Activated CD4-positive, alpha-beta T cell treated with anti-CD3 and anti-CD28 coated beads for 36 hours (primary cell): Measurements from ENCODE around the gene HSPA1L. TPM values are rescaled to one million over a fixed set of nuclear protein-coding genes. Genes with fewer than 3 reads are reported as not detected.

Source experiments
- ATAC-seq: fragments of 200-7000 bp; cut with Tn5 transposase; one replicate; pipeline ENCODE4 v1.10.0; 2021; ENCODE audit warnings: mild to moderate bottlenecking, moderate library complexity
- CTCF ChIA-PET: fragments of 350-600 bp; sonication (Branson Sonifier 250); formaldehyde crosslinking; loops from one replicate; lab custom pipeline; 2021; ENCODE audit warnings: antibody characterized with exemption; lab: Charles Lee
- POLR2A ChIA-PET: fragments of 350-600 bp; sonication (Branson Sonifier 250); formaldehyde crosslinking; loops from one replicate; lab custom pipeline; 2021; ENCODE audit warnings: antibody characterized with exemption, inconsistent platforms; lab: Charles Lee
- DNase-seq: peaks from one replicate; pipeline ENCODE4 v3.0.0-alpha.2; 2020
- H3K27ac Mint-ChIP-seq: one replicate; pipeline ENCODE4 v1.8.0; 2021; ENCODE audit warnings: mixed read lengths
- H3K27me3 Mint-ChIP-seq: one replicate; pipeline ENCODE4 v1.8.0; 2021; ENCODE audit warnings: mixed read lengths
- H3K36me3 Mint-ChIP-seq: one replicate; pipeline ENCODE4 v1.8.0; 2021; ENCODE audit warnings: low read depth, mixed read lengths
- H3K4me1 Mint-ChIP-seq: one replicate; pipeline ENCODE4 v1.8.0; 2021; ENCODE audit warnings: mixed read lengths
- H3K4me3 Mint-ChIP-seq: one replicate; pipeline ENCODE4 v1.8.0; 2021; ENCODE audit warnings: mild to moderate bottlenecking, moderate library complexity, mixed read lengths
- H3K9me3 Mint-ChIP-seq: one replicate; pipeline ENCODE4 v1.8.0; 2021; ENCODE audit warnings: low read depth, mixed read lengths
- intact Hi-C, 2 experiments: fragments of 100-400 bp; cut with DNase I in 1 of 2; cut with micrococcal nuclease in 1 of 2; formaldehyde crosslinking; loops; one replicate each; pipeline versions ENCODE4 v1.14.2 to v1.15.1; 2022 to 2024; cut with DNase I, micrococcal nuclease
- total RNA-seq, 2 experiments: library from RNA; stranded (reverse); gene quantifications; one replicate each; pipeline ENCODE4 v1.2.3, GENCODE V29; 2021

Gene HSPA1L
- total RNA-seq, 2 experiments from 2014 or later, result 1.9 to 2.2 TPM

DNA sequence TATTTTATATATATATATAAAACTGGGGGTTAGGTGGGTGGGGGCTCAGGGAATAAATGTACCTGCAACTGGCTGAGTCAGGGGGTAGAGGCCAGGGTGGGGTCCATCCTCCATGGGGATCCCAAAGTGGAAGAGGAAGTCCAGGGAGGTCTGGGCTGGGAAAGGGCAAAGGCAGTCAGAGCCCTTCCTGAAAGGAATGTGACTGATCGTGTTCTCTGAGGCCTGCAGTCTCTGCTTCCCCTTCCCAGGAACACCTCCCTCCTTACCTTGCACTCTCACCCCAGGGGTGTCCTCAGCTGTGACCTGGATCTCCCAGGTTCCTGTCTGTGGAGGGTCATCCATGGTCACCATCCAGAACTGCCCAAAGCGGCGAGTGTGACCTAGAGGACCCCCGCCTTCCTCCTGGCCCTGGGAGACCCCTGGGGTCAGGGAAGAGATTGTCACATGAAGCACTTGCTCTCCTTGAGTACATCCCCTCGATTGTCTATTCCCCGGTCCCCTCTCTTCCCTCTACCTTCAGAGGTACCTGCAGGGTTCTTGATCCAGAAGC lies 47.9 kb downstream of the HSPA1L start:
- Mint-ChIP-seq H3K27ac (no peak overlapping the region), H3K4me3 (no peak overlapping the region), H3K27me3 (no peaks in the 10 kb centered on the region), H3K9me3 (no peaks in the 10 kb centered on the region), H3K4me1 (peaks cover 8% of the 10 kb centered on the region), H3K36me3 (peaks cover 16% of the 10 kb centered on the region)
- POLR2A ChIA-PET, result no interaction called here
- CTCF ChIA-PET, result no interaction called here
- intact Hi-C loops, result no loop called here
- DNase-seq (no peak), ATAC-seq (no peak)

DNA sequence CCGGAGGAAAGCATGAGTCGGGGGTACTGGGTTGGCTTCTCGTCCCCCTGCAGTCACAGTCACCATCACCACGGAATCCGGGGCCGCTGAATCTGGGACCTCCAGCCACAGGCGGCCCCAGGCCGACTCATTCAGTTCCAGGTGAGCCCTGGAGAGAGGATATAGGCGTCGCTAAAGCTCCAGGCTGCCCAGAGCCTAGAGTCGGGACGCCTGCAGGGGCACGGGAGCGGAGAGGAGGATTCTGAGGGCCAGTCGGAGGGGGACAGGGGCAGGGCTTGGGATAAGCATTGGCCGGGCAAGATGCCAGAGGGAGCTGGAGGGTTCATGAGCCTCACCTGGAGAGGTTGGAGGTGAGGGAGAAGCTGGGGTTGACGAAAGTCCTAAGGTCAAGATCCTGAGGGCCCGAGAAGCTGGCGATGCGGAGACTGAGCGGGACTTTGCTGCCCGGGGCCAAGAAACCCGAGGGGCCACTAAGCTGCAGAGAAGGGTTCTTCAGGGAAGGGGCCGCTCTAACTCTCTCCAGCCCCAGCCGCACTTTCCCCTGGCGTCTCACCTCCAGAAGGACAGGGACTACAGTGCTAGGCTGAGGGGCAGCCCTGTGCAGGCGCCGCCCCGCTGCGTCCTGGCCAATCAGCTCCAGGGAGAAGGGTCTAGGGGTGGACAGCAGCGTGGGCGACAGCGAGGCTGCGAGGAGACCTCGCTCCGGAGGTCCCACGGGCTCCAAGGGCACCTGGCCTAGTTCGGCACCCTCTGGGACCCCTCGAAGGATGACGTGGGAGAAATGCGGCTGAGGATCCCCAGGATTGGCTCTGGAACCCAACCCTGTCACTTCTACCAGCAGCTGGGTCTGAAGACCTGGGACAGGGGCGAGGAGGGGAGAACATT lies 48.9 kb downstream of the HSPA1L start:
- no peak for ATAC-seq
- ChIA-PET CTCF (interaction anchor here (0.6 kb wide), 1 partner anchor 25 kb away, joined by 3 read pairs; no protein-coding TSS in a partner anchor), POLR2A (interaction anchor here (0.6 to 0.9 kb wide), 2 partner anchors 142 to 359 kb away, joined by 3 read pairs; no protein-coding TSS in a partner anchor)
- Mint-ChIP-seq H3K27me3 (no peaks in the 10 kb centered on the region), H3K4me3 (no peak overlapping the region), H3K36me3 (peaks cover 17% of the 10 kb centered on the region), H3K4me1 (peaks cover under 1% of the 10 kb centered on the region), H3K9me3 (no peaks in the 10 kb centered on the region), H3K27ac (no peak overlapping the region)
- DNase-seq, result no peak
- intact Hi-C loops, result no loop called here

DNA sequence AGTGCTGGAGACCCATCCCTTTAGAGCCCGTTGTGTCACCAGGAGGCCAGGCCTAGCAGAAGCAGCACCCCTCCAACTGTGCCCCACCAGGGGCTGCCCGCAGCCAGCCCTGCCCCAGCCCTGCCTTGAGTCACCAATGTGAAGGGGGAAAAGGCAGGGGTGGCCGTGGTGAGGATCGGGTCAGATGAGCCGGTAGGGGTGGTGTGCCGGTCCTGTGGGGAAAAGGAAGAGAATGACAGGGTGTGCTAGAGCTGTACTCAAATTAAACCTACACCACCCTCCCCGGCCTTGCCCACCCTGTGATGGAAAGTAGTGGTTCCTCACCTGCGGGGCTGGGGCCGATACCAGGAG lies 49.5 kb downstream of the HSPA1L start:
- CTCF ChIA-PET, result no interaction called here

DNA sequence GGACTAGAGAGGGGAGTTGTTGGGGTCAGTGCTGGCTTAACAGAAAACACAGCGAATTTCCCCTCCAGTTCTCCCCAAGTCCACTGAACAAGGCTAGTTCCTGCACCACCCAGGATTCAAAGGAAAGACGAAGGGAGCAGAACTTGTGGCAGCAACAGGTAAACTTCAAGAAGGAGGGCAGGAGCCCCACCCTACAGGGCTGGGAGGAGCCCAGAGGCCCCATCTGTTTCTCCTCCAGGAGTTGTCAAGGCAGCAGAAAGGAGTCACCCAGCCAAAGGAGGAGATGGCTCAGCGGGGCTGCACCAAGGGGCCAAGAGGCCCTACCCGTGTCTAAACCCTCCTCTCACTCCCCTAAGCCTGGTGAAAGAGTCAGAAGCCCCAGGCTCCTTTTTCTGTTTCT lies 50.9 kb downstream of the HSPA1L start:
- ChIA-PET CTCF (no interaction called here), POLR2A (no interaction called here)
- H3K4me1 Mint-ChIP-seq, result no peaks in the 10 kb centered on the region
- peaks cover 36% of the 10 kb centered on the region for H3K36me3 Mint-ChIP-seq
- H3K27ac Mint-ChIP-seq, result no peak overlapping the region
- H3K9me3 Mint-ChIP-seq, result no peaks in the 10 kb centered on the region
- DNase-seq (no peak), ATAC-seq (peak; percentile 20)
- H3K27me3 Mint-ChIP-seq, result no peaks in the 10 kb centered on the region
- intact Hi-C loops, result no loop called here
- no peak overlapping the region for H3K4me3 Mint-ChIP-seq

More for the DNA sequence above, 49.5 kb downstream of the HSPA1L start:
- DNase-seq, result no peak
- H3K36me3 Mint-ChIP-seq, result peaks cover 22% of the 10 kb centered on the region
- no peaks in the 10 kb centered on the region for H3K4me1 Mint-ChIP-seq
- no peak overlapping the region for H3K27ac Mint-ChIP-seq
- no peaks in the 10 kb centered on the region for H3K27me3 Mint-ChIP-seq
- intact Hi-C loops, result no loop called here
- no peaks in the 10 kb centered on the region for H3K9me3 Mint-ChIP-seq
- no peak overlapping the region for H3K4me3 Mint-ChIP-seq
- POLR2A ChIA-PET, result interaction anchor here (0.6 to 0.9 kb wide), 2 partner anchors 141 to 359 kb away, joined by 3 read pairs; no protein-coding TSS in a partner anchor
- ATAC-seq, result no peak

DNA sequence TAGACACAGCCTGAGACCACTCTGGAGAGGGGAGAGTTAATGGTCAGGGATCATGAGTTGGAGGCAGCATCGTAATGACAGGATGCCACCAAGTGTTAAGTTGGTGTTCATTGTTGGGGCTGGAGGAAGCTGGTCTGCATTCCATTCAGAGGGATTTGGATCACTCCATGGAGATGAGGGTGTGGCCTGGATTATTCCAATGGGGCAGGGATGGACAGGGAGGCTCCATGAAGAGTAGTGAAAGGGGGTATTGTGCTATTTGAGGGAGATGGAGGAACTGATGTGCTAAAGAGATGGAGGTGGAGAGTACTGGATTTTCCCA lies 51.5 kb downstream of the HSPA1L start:
- DNase-seq (no peak), ATAC-seq (no peak)
- Mint-ChIP-seq H3K36me3 (peaks cover 42% of the 10 kb centered on the region), H3K27me3 (no peaks in the 10 kb centered on the region), H3K4me1 (no peaks in the 10 kb centered on the region), H3K27ac (no peak overlapping the region), H3K4me3 (no peak overlapping the region), H3K9me3 (no peaks in the 10 kb centered on the region)
- ChIA-PET CTCF (no interaction called here), POLR2A (no interaction called here)
- intact Hi-C loops, result no loop called here

DNA sequence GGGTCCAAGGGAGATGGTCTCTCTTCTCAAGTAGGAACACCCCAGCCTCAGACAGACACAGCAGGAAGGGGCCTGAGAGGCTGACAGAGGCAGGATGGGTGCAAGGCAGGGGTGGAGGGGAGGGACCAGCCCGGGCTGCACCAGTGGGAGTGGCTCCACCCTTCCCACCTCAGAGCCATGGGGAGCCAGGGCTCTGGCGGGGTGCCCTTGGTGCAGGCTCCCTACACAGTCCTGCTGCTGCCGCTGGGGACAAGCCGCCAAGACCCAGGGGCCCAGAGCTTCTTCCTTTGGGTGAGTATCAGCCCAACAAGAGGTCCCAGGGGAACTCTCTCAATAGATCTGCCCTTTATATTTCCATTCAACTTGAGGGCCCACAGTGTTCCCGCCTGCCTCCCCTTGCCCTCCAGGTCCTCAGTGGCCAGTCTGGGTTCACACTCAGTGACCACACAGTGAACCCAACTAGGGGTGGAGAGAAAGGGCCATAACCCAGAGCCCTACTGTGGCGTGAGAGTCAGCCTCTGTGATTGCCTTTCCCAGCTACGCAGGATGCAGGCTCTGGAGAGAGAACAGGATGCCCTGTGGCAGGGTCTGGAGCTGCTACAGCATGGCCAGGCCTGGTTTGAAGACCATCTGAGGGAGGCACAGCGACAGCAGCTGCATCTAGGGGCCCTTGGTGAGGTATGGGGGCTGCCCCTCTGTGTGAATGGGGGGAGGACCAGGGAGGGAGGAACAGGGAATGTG lies 52.0 kb downstream of the HSPA1L start:
- Mint-ChIP-seq H3K27me3 (no peaks in the 10 kb centered on the region), H3K9me3 (no peaks in the 10 kb centered on the region), H3K27ac (no peak overlapping the region), H3K4me1 (no peaks in the 10 kb centered on the region), H3K4me3 (no peak overlapping the region), H3K36me3 (peaks cover 47% of the 10 kb centered on the region)
- intact Hi-C loops, result no loop called here
- ATAC-seq (no peak), DNase-seq (no peak)
- ChIA-PET POLR2A (no interaction called here), CTCF (no interaction called here)

DNA sequence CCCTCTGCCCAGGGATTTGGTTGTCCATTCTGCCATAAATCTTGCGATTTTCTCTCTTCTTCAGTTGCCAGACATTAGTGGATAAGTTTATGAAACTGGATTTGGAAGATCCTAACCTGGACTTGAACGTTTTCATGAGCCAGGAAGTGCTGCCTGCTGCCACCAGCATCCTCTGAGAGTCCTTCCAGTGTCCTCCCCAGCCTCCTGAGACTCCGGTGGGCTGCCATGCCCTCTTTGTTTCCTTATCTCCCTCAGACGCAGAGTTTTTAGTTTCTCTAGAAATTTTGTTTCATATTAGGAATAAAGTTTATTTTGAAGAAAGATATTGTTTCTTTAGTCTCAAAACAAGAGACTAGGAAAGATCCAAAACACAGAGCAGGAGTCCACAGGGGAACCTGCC lies 52.7 kb downstream of the HSPA1L start, which contains the start of gene SAPCD1:
SAPCD1 (plus strand) TSS at position 301 of the 400 bp plus-strand sequence. CDS start 399 bp downstream, outside the sequence.
- peaks cover 52% of the 10 kb centered on the region for H3K36me3 Mint-ChIP-seq
- CTCF ChIA-PET, result no interaction called here

DNA sequence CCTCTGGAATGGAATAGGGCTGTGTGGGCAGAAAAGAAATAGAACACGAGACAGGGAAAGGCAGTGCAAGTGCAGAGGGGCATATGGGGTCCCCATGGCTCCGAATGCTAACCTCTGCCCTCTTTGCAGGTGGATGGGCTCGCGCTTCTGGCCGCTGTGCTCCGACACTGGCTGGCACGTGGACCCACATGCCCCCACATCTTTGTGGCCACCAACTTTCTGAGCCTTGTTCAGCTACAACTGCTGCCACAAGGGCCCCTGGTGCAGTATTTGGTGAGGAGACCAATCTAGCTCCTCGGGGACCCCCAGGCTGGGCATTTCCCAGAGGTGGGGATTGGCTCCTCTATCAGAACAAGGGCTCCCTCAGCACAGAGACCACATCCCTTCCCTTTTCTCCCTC lies 53.7 kb downstream of the HSPA1L start:
- no peak for ATAC-seq
- Mint-ChIP-seq H3K36me3 (peaks cover 54% of the 10 kb centered on the region), H3K4me3 (no peak overlapping the region), H3K9me3 (no peaks in the 10 kb centered on the region), H3K27ac (no peak overlapping the region), H3K27me3 (no peaks in the 10 kb centered on the region), H3K4me1 (no peaks in the 10 kb centered on the region)
- intact Hi-C loops, result no loop called here
- no peak for DNase-seq
- ChIA-PET POLR2A (no interaction called here), CTCF (no interaction called here)

More for the DNA sequence above, 52.7 kb downstream of the HSPA1L start, which contains the start of gene SAPCD1:
- H3K27me3 Mint-ChIP-seq, result no peaks in the 10 kb centered on the region
- no peaks in the 10 kb centered on the region for H3K4me1 Mint-ChIP-seq
- no peak within 1 kb of the TSS for H3K27ac Mint-ChIP-seq
- no peak within 1 kb of the TSS for H3K4me3 Mint-ChIP-seq
- DNase-seq, result no peak
- POLR2A ChIA-PET, result no interaction called here
- intact Hi-C loops, result no loop called here
- H3K9me3 Mint-ChIP-seq, result no peaks in the 10 kb centered on the region
- ATAC-seq, result no peak

DNA sequence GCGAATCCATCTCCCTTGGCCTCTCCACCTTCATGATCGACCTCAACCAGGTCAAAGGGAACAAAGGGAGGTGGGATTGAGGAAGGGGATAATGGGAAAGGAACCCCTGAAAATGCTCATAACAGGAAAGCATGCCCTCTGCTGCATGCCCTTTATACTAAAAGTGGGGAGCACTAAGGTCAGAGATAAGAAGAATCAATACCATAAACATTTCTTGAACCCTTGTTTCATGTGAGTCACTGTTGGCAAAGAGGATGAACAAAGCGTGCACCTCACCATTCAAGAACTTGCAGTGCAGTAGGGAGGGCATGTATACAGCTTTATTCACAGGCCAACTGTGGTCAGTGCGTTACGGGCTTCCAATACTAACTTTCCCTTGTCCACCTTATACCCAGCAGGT lies 54.3 kb downstream of the HSPA1L start:
- no peak for ATAC-seq
- Mint-ChIP-seq H3K27ac (no peak overlapping the region), H3K27me3 (no peaks in the 10 kb centered on the region), H3K4me3 (no peak overlapping the region), H3K9me3 (no peaks in the 10 kb centered on the region), H3K4me1 (no peaks in the 10 kb centered on the region), H3K36me3 (peaks cover 54% of the 10 kb centered on the region)
- no peak for DNase-seq
- CTCF ChIA-PET, result interaction anchor here (2.2 kb wide), 1 partner anchor 9 kb away, joined by 6 read pairs; no protein-coding TSS in a partner anchor
- POLR2A ChIA-PET, result no interaction called here
- intact Hi-C loops, result no loop called here
